Ascending aorta (tissue), 2 donors: ENCODE results near the gene LNX1. TPM values are rescaled to one million over a fixed set of nuclear protein-coding genes. Genes with fewer than 3 reads are reported as not detected.

ENCODE experiments used
- DNase-seq, 2 donors: peaks; one replicate each; pipeline ENCODE4 v3.0.0-alpha.2; 2019; ENCODE audit warnings: low spot score in 2 of 2
- H3K27ac ChIP-seq, 2 donors: fragments of 200-600 bp; sonication (generic); one replicate each; pipeline ENCODE4 v1.5.1; 2016 to 2017; ENCODE audit warnings: mild to moderate bottlenecking in 1 of 2
- H3K27me3 ChIP-seq: fragments of 200-600 bp; sonication (generic); one replicate; pipeline ENCODE4 v1.5.1; 2017
- H3K36me3 ChIP-seq, 2 donors: fragments of 200-600 bp; sonication (generic); one replicate each; pipeline ENCODE4 v1.5.1; 2016
- H3K4me1 ChIP-seq, 2 donors: fragments of 200-600 bp; sonication (generic); one replicate each; pipeline ENCODE4 v1.5.1; 2016 to 2017; ENCODE audit warnings: mild to moderate bottlenecking in 1 of 2
- H3K4me3 ChIP-seq, 2 donors: fragments of 200-600 bp; sonication (generic); one replicate each; pipeline ENCODE4 v1.5.1; 2016 to 2017; ENCODE audit warnings: mild to moderate bottlenecking in 1 of 2
- H3K9me3 ChIP-seq, 2 donors: fragments of 200-600 bp; sonication (generic); one replicate each; pipeline ENCODE4 v1.5.1; 2016
- CTCF ChIP-seq, 3 experiments: fragments of 200-600 bp in 2 of 3; fragments of 450-650 bp in 1 of 3; sonication (generic) in 2 of 3; IDR thresholded peaks; one replicate each; pipeline ENCODE4 v1.5.1; 2016 to 2019; ENCODE audit warnings: antibody characterized with exemption in 3 of 3, mild to moderate bottlenecking in 1 of 3, moderate library complexity in 1 of 3
- intact Hi-C: fragments of 100-400 bp; cut with DNase I; formaldehyde crosslinking; loops from one replicate; pipeline ENCODE4 v1.15.1; 2023
- total RNA-seq: library from RNA; depleted of rRNA; stranded (reverse); fragments of >200 nt; gene quantifications from one replicate; pipeline ENCODE4 v1.1.0, GENCODE V29; 2016

LNX1 gene
- total RNA-seq, 1 donor from 2014 or later: 4.0 TPM

- DNase-seq: no peak
- Histone ChIP-seq H3K4me3 (no peak overlapping the region), H3K4me1 (no peaks in the 10 kb centered on the region), H3K27ac (no peak overlapping the region), H3K36me3 (peaks cover 18 to 57% of the 10 kb centered on the region in 2 donors), H3K9me3 (no peaks in the 10 kb centered on the region), H3K27me3 (no peaks in the 10 kb centered on the region)
- no peak for TF ChIP-seq CTCF (IDR thresholded peaks at IDR 0.05)
- intact Hi-C loops: no loop called here
These were observed 137.9 kb downstream of the LNX1 start for GRCh38 chr4:53453385-53453784.

GRCh38 chr4:53450773-53451172, 140.5 kb downstream of the LNX1 start:
- H3K27me3 ChIP-seq: no peaks in the 10 kb centered on the region
- H3K36me3 ChIP-seq: peaks cover 15 to 44% of the 10 kb centered on the region in 2 donors
- no peak for DNase-seq
- no peaks in the 10 kb centered on the region for H3K9me3 ChIP-seq
- no peak overlapping the region for H3K27ac ChIP-seq
- no peak for TF ChIP-seq CTCF (IDR thresholded peaks at IDR 0.05)
- H3K4me1 ChIP-seq: no peaks in the 10 kb centered on the region
- no peak overlapping the region for H3K4me3 ChIP-seq
- intact Hi-C loops: no loop called here

- H3K27ac ChIP-seq: no peak overlapping the region
- intact Hi-C loops: no loop called here
- DNase-seq: no peak
- H3K4me3 ChIP-seq: no peak overlapping the region
- H3K4me1 ChIP-seq: no peaks in the 10 kb centered on the region
- peaks cover 15 to 26% of the 10 kb centered on the region in 2 donors for H3K36me3 ChIP-seq
- no peaks in the 10 kb centered on the region for H3K27me3 ChIP-seq
- H3K9me3 ChIP-seq: no peaks in the 10 kb centered on the region
- TF ChIP-seq CTCF (IDR thresholded peaks at IDR 0.05): no peak
These were observed 146.3 kb downstream of the LNX1 start for GRCh38 chr4:53444954-53445353.

- Histone ChIP-seq H3K4me3 (no peak overlapping the region), H3K4me1 (no peaks in the 10 kb centered on the region), H3K9me3 (no peaks in the 10 kb centered on the region), H3K27me3 (no peaks in the 10 kb centered on the region), H3K36me3 (peaks cover 24 to 26% of the 10 kb centered on the region in 2 donors), H3K27ac (no peak overlapping the region)
- DNase-seq: no peak
- no peak for TF ChIP-seq CTCF (IDR thresholded peaks at IDR 0.05)
- intact Hi-C loops: no loop called here
These were observed 149.7 kb downstream of the LNX1 start for GRCh38 chr4:53441564-53441963.

GRCh38 chr4:53436251-53436650, 155.0 kb downstream of the LNX1 start:
- no peak for DNase-seq
- H3K27me3 ChIP-seq: no peaks in the 10 kb centered on the region
- no peaks in the 10 kb centered on the region for H3K4me1 ChIP-seq
- H3K36me3 ChIP-seq: peaks cover 10 to 13% of the 10 kb centered on the region in 2 donors
- intact Hi-C loops: no loop called here
- H3K4me3 ChIP-seq: no peak overlapping the region
- no peak overlapping the region for H3K27ac ChIP-seq
- TF ChIP-seq CTCF (IDR thresholded peaks at IDR 0.05): no peak
- no peaks in the 10 kb centered on the region for H3K9me3 ChIP-seq
